Testis (tissue), 3 donors: Measurements from ENCODE around the gene POMGNT1. TPM values are rescaled to one million over a fixed set of nuclear protein-coding genes. Genes with fewer than 3 reads are reported as not detected.

ENCODE experiments used
- DNase-seq: peaks from one replicate; pipeline ENCODE4 v3.0.0-alpha.2; 2019
- H3K27ac ChIP-seq, 2 donors: fragments of 200-600 bp; sonication (generic); one replicate each; pipeline ENCODE4 v1.5.1; 2019
- H3K27me3 ChIP-seq: fragments of 200-600 bp; sonication (generic); one replicate; pipeline ENCODE4 v1.5.1; 2019
- H3K36me3 ChIP-seq: fragments of 200-600 bp; sonication (generic); one replicate; pipeline ENCODE4 v1.5.1; 2017; ENCODE audit warnings: low read depth; ENCODE audit errors: missing control alignments
- H3K4me1 ChIP-seq: fragments of 200-600 bp; sonication (generic); one replicate; pipeline ENCODE4 v1.5.1; 2019
- H3K4me3 ChIP-seq, 2 donors: fragments of 200-600 bp; sonication (generic); one replicate each; pipeline ENCODE4 v1.5.1; 2017 to 2019
- H3K9me3 ChIP-seq: fragments of 200-600 bp; sonication (generic); one replicate; pipeline ENCODE4 v1.5.1; 2017
- POLR2A ChIP-seq: fragments of 450-650 bp; IDR thresholded peaks from one replicate; pipeline ENCODE4 v1.6.1; 2017; ENCODE audit warnings: antibody characterized with exemption, mild to moderate bottlenecking, moderate library complexity
- WGBS, 2 donors: methylation state at CpG; one replicate each; pipeline ENCODE4 v1.1.5; 2018; 5-methylcytosine and 5-hydroxymethylcytosine counted together
- intact Hi-C: fragments of 100-400 bp; cut with DNase I; formaldehyde crosslinking; loops from one replicate; pipeline ENCODE4 v1.15.1; 2023; ENCODE audit warnings: low total_unique reads
- polyA plus RNA-seq: library from polyadenylated mRNA; stranded (reverse); fragments of 350-450 nt; fragmentation: Illumina TruSeq; extraction: RNeasy Lipid Tissue Mini Kit (QIAGEN cat#74804); gene quantifications from one replicate; pipeline ENCODE4 v1.2.3, GENCODE V29; 2014; ENCODE audit warnings: low read depth, low replicate concordance; ENCODE audit not compliant: insufficient read depth
- total RNA-seq, 2 donors: library from RNA; depleted of rRNA; stranded (reverse); fragments of >200 nt; gene quantifications; one replicate each; pipeline ENCODE4 v1.2.3, GENCODE V29; 2016
- TF ChIP-seq, protein P1 (sequence below), 3 experiments: fragments of 450-650 bp in 2 of 3; fragments of 200-600 bp in 1 of 3; sonication (generic) in 1 of 3; IDR thresholded peaks; one replicate each; pipeline ENCODE4 v1.5.1; 2016 to 2019; ENCODE audit warnings: antibody characterized with exemption in 3 of 3, mild to moderate bottlenecking in 2 of 3, moderate library complexity in 1 of 3

The POMGNT1 gene
- total and polyA plus RNA-seq, 3 donors from 2014 or later, result 84.9 to 133 (median 112) TPM

DNA sequence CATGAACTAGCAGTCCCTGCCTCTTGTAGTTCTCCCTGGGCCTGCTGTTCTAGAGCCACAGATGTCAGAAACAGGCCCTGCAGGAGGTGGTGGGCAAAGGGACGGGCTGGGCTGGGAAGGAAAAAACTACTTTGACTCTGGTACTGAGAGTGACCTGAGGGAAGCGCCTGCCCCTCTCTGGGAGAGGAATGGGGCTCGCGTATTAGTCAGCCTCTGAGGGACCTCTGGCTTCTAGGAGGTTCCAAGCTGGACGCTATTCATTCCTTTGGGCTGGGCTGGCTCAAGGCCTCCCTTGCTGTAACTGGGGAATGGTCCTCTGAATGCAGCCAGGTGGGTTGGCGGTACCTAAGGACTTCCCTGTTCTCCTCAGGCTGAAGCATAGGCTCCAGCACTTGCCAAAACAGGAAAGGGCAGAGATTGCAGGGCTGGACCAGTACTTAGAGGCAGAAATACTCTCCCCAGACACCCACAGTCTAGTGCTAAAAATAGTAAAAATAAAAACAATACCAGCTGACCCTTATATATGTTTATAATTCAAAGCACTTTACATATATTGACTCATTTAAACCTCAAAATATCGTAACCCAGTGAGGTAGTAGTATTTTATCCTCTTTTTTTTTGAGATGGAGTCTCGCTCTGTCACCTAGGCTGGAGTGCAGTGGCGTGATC, 7.1 kb downstream of the POMGNT1 start:
- TF ChIP-seq, protein P1, sequence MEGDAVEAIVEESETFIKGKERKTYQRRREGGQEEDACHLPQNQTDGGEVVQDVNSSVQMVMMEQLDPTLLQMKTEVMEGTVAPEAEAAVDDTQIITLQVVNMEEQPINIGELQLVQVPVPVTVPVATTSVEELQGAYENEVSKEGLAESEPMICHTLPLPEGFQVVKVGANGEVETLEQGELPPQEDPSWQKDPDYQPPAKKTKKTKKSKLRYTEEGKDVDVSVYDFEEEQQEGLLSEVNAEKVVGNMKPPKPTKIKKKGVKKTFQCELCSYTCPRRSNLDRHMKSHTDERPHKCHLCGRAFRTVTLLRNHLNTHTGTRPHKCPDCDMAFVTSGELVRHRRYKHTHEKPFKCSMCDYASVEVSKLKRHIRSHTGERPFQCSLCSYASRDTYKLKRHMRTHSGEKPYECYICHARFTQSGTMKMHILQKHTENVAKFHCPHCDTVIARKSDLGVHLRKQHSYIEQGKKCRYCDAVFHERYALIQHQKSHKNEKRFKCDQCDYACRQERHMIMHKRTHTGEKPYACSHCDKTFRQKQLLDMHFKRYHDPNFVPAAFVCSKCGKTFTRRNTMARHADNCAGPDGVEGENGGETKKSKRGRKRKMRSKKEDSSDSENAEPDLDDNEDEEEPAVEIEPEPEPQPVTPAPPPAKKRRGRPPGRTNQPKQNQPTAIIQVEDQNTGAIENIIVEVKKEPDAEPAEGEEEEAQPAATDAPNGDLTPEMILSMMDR (IDR thresholded peaks at IDR 0.05), result no peak
- TF ChIP-seq POLR2A, result no peak
- peaks cover 10% of the 10 kb centered on the region for H3K4me1 ChIP-seq
- intact Hi-C loops, result no loop called here
- no peak overlapping the region for H3K4me3 ChIP-seq
- WGBS, 2 donors, result 89 to 90% methylated on average over 5 to 9 of the region's 9 CpGs
- no peaks in the 10 kb centered on the region for H3K9me3 ChIP-seq
- H3K36me3 ChIP-seq, result no peaks in the 10 kb centered on the region
- no peaks in the 10 kb centered on the region for H3K27me3 ChIP-seq
- no peak overlapping the region for H3K27ac ChIP-seq
- DNase-seq, result no peak

DNA sequence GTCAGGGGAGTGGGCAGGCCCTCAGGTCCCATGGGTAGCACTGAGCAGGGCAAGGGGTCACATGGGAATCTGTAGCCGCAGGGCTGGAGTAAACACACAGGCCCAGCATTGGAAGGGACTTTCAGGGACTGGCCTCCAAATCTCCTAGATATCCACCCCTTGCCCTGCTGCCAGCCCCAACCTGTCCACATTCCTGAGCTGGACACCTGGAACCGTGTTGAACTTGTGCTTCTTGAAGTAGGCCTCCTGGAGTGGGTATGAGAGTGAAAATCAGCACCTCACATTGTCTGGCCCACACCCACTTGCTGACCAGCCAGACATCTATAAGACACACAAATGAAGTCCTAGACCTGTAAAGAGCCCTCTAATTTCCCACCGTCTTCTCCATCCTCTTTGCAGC, 7.7 kb downstream of the POMGNT1 start:
- DNase-seq, result no peak
- Histone ChIP-seq H3K9me3 (no peaks in the 10 kb centered on the region), H3K4me3 (no peak overlapping the region), H3K36me3 (no peaks in the 10 kb centered on the region), H3K27me3 (no peaks in the 10 kb centered on the region), H3K4me1 (peaks cover 13% of the 10 kb centered on the region), H3K27ac (no peak overlapping the region)
- TF ChIP-seq POLR2A, result no peak
- TF ChIP-seq, protein P1 (IDR thresholded peaks at IDR 0.05), result no peak
- intact Hi-C loops, result no loop called here
- 72 to 95% methylated on average over 3 of the region's 3 CpGs for WGBS, 2 donors

DNA sequence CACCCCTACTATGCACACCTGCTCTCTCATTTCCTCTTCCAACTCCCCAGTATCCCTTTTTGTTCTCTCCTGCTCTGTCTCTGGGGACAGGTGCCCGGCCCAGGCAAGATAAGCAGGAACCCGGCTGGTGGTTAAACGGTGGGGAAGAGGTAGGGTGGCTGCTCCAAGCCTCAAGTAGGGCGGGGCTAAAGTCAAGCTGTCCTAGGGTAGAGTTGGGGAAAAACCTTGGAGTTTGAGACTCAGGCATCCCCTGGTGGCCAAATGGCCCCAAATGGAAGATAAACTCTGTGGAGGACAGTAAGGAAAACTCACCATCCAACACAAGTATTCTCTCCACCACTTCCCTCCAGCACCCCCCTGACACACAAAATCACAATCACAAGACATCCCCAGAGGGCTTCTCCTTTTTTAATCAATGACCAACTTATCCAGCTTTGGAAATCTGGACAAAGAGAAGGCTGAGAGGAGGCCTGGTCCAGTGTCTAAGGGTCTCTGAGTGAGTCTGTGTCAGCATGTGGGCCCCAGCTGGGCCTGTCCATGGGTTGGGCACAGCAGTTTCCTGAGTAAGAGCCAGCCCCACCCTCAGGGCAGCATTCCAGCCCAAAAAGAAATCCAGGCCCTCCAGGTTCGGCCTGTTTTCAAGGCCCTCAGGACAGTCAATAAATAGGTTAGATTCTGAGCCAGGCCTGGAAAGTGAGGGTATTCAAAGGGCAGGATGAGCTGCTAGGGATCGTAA, 9.8 kb downstream of the POMGNT1 start:
- no peak for DNase-seq
- no peaks in the 10 kb centered on the region for H3K27me3 ChIP-seq
- no peak overlapping the region for H3K4me3 ChIP-seq
- H3K9me3 ChIP-seq, result no peaks in the 10 kb centered on the region
- WGBS, 2 donors, result 67 to 75% methylated on average over 6 of the region's 6 CpGs
- intact Hi-C loops, result no loop called here
- no peak for TF ChIP-seq POLR2A
- TF ChIP-seq, protein P1 (IDR thresholded peaks at IDR 0.05), result peak in 1 of 3 experiments; percentile 8
- H3K36me3 ChIP-seq, result no peaks in the 10 kb centered on the region
- H3K27ac ChIP-seq, result peak overlapping the region in 1 of 2 donors; percentile 64
- H3K4me1 ChIP-seq, result peaks cover 8% of the 10 kb centered on the region

DNA sequence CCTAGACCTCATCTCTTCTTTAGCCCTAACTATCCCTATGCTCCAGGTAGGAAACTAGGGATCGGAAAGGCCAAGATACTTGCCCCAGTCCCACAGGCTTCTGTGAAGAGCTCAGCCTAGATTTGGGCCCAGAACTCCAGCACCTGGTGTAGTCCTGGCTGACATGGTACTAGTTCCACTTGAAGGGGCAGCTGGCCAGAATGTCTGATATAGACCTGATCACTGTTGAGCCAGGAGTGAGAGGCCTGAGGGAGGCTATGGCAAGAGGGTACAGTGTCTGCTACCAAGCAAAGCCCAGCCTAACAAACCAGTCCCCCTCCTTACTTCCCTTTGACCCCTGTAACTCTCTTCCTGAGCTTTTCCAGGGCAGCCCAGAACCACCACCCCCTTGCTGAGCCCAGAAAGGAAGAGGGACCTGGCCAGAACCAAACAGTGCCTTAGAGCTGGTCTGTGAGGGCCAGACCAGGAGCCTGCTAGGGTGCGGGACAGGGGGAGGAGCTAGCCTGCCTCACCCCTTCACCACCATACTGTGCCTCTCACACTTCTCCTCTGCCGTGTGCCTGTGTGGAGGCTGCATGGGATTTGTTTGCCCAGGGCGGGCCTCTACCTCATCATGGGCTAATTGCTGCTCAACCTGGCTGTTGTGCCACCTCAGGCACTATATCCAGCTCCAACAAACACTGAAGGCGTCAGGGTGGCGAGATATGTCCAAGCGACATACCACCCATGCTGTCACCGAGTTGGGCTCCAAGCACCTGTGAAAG, 10.9 kb downstream of the POMGNT1 start:
- no peak for DNase-seq
- WGBS, 2 donors, result 90 to 95% methylated on average over 6 to 8 of the region's 8 CpGs
- Histone ChIP-seq H3K4me1 (peaks cover 15% of the 10 kb centered on the region), H3K27me3 (no peaks in the 10 kb centered on the region), H3K4me3 (no peak overlapping the region), H3K9me3 (no peaks in the 10 kb centered on the region), H3K36me3 (no peaks in the 10 kb centered on the region), H3K27ac (no peak overlapping the region)
- TF ChIP-seq, protein P1 (IDR thresholded peaks at IDR 0.05), result no peak
- TF ChIP-seq POLR2A, result no peak
- intact Hi-C loops, result no loop called here
